Panc1 (cell line): ENCODE measurements around the gene EPDR1.

Experiments used
- POLR2AphosphoS5 ChIP-seq: IDR thresholded peaks from 2 replicates; pipeline ENCODE4 v1.6.1; 2012; ENCODE audit warnings: mild to moderate bottlenecking, low read depth, low read length, moderate library complexity
- SIN3A ChIP-seq: IDR thresholded peaks from 2 replicates; pipeline ENCODE4 v1.6.1; 2012; ENCODE audit warnings: low read depth, mild to moderate bottlenecking, low read length, moderate library complexity, borderline replicate concordance; ENCODE audit not compliant: insufficient read depth
- TF ChIP-seq, protein P1 (sequence below): fragments of 450-650 bp; IDR thresholded peaks from 2 replicates; pipeline ENCODE4 v1.5.1; 2017; ENCODE audit warnings: mild to moderate bottlenecking

- TF ChIP-seq, protein P1, sequence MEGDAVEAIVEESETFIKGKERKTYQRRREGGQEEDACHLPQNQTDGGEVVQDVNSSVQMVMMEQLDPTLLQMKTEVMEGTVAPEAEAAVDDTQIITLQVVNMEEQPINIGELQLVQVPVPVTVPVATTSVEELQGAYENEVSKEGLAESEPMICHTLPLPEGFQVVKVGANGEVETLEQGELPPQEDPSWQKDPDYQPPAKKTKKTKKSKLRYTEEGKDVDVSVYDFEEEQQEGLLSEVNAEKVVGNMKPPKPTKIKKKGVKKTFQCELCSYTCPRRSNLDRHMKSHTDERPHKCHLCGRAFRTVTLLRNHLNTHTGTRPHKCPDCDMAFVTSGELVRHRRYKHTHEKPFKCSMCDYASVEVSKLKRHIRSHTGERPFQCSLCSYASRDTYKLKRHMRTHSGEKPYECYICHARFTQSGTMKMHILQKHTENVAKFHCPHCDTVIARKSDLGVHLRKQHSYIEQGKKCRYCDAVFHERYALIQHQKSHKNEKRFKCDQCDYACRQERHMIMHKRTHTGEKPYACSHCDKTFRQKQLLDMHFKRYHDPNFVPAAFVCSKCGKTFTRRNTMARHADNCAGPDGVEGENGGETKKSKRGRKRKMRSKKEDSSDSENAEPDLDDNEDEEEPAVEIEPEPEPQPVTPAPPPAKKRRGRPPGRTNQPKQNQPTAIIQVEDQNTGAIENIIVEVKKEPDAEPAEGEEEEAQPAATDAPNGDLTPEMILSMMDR = no peak
- TF ChIP-seq POLR2AphosphoS5 (no peak), SIN3A (no peak)
These were observed 79.8 kb downstream of the EPDR1 start for GRCh38 chr7:38000272-38000671.
